GM23338 (cell line): ENCODE measurements around the gene CHN2.

Experiments
- EZH2 ChIP-seq: fragments of 200-600 bp; sonication (generic); IDR thresholded peaks from one replicate; pipeline ENCODE4 v1.8.0; 2017; ENCODE audit warnings: antibody characterized with exemption, mild to moderate bottlenecking, low read depth; ENCODE audit not compliant: unreplicated experiment
- EZH2phosphoT487 ChIP-seq: fragments of 200-600 bp; sonication (generic); IDR thresholded peaks from one replicate; pipeline ENCODE4 v1.8.1; 2018; ENCODE audit warnings: antibody characterized with exemption; ENCODE audit not compliant: unreplicated experiment
- POLR2AphosphoS5 ChIP-seq: IDR thresholded peaks from 2 replicates; pipeline ENCODE4 v1.6.1; 2016; ENCODE audit warnings: antibody characterized with exemption, low read depth
- STAT1 ChIP-seq: IDR thresholded peaks from one replicate; pipeline ENCODE4 v1.6.1; 2016; ENCODE audit warnings: antibody characterized with exemption; ENCODE audit not compliant: unreplicated experiment
- TF ChIP-seq, protein P1 (sequence below), 2 experiments: fragments of 200-600 bp in 1 of 2; sonication (generic) in 1 of 2; conservative IDR thresholded peaks; 2 replicates each; pipeline versions ENCODE4 v1.5.1 to v1.6.1; 2016 to 2017; ENCODE audit warnings: antibody characterized with exemption in 2 of 2, low read depth in 2 of 2, mild to moderate bottlenecking in 2 of 2, moderate library complexity in 1 of 2
- TF ChIP-seq, protein P2 (sequence below): IDR thresholded peaks from one replicate; pipeline ENCODE4 v1.6.1; 2018; ENCODE audit warnings: antibody characterized with exemption; ENCODE audit not compliant: unreplicated experiment
- TF ChIP-seq, protein P3 (sequence below): IDR thresholded peaks from 2 replicates; pipeline ENCODE4 v1.6.1; 2016; ENCODE audit warnings: antibody characterized with exemption

DNA sequence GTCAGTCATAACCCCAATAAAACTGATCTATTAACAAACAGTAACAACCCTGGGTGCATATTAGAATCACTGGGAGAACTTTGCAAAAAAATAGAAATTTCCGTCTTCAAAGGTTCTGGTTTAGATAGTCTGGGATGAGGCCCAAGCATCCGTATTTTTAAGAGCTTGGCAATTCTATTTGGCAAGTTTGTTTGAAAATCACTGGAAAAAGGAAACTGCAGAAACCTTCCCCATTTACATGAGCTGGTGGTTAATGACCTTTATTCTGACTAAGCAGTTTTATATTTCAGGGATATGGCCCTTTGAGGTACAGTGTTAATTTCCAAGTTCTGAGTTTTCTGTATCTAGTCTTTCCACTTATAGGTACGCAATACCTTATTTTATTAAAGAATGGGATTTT lies 253.3 kb downstream of the CHN2 start:
- TF ChIP-seq, protein P1, sequence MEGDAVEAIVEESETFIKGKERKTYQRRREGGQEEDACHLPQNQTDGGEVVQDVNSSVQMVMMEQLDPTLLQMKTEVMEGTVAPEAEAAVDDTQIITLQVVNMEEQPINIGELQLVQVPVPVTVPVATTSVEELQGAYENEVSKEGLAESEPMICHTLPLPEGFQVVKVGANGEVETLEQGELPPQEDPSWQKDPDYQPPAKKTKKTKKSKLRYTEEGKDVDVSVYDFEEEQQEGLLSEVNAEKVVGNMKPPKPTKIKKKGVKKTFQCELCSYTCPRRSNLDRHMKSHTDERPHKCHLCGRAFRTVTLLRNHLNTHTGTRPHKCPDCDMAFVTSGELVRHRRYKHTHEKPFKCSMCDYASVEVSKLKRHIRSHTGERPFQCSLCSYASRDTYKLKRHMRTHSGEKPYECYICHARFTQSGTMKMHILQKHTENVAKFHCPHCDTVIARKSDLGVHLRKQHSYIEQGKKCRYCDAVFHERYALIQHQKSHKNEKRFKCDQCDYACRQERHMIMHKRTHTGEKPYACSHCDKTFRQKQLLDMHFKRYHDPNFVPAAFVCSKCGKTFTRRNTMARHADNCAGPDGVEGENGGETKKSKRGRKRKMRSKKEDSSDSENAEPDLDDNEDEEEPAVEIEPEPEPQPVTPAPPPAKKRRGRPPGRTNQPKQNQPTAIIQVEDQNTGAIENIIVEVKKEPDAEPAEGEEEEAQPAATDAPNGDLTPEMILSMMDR (conservative IDR thresholded peaks at IDR 0.05; ENCODE audit: low read depth in 2 of 2) = no peak
- TF ChIP-seq, protein P2, sequence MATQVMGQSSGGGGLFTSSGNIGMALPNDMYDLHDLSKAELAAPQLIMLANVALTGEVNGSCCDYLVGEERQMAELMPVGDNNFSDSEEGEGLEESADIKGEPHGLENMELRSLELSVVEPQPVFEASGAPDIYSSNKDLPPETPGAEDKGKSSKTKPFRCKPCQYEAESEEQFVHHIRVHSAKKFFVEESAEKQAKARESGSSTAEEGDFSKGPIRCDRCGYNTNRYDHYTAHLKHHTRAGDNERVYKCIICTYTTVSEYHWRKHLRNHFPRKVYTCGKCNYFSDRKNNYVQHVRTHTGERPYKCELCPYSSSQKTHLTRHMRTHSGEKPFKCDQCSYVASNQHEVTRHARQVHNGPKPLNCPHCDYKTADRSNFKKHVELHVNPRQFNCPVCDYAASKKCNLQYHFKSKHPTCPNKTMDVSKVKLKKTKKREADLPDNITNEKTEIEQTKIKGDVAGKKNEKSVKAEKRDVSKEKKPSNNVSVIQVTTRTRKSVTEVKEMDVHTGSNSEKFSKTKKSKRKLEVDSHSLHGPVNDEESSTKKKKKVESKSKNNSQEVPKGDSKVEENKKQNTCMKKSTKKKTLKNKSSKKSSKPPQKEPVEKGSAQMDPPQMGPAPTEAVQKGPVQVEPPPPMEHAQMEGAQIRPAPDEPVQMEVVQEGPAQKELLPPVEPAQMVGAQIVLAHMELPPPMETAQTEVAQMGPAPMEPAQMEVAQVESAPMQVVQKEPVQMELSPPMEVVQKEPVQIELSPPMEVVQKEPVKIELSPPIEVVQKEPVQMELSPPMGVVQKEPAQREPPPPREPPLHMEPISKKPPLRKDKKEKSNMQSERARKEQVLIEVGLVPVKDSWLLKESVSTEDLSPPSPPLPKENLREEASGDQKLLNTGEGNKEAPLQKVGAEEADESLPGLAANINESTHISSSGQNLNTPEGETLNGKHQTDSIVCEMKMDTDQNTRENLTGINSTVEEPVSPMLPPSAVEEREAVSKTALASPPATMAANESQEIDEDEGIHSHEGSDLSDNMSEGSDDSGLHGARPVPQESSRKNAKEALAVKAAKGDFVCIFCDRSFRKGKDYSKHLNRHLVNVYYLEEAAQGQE = no peak
- TF ChIP-seq EZH2phosphoT487 = no peak
- TF ChIP-seq POLR2AphosphoS5 = no peak
- TF ChIP-seq STAT1 = no peak
- TF ChIP-seq, protein P3, sequence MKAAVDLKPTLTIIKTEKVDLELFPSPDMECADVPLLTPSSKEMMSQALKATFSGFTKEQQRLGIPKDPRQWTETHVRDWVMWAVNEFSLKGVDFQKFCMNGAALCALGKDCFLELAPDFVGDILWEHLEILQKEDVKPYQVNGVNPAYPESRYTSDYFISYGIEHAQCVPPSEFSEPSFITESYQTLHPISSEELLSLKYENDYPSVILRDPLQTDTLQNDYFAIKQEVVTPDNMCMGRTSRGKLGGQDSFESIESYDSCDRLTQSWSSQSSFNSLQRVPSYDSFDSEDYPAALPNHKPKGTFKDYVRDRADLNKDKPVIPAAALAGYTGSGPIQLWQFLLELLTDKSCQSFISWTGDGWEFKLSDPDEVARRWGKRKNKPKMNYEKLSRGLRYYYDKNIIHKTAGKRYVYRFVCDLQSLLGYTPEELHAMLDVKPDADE = no peak
- no peak for TF ChIP-seq EZH2
